K562 (cell line): Measurements from ENCODE around the gene RAB43. TPM values are rescaled to one million over a fixed set of nuclear protein-coding genes. Genes with fewer than 3 reads are reported as not detected.

ENCODE experiments used
- ATAC-seq: fragments of 200-7000 bp; cut with Tn5 transposase; 3 replicates; pipeline ENCODE4 v1.9.1; 2020; ENCODE audit warnings: moderate library complexity
- BruUV-seq: library from RNA; stranded (reverse); fragments of 400-500 nt; replicated peaks from 2 replicates; lab custom pipeline; 2021; lab: Mats Ljungman, UMichigan
- CTCF ChIA-PET: fragments of 300-600 bp; formaldehyde crosslinking; extraction: SDS; loops from one replicate; lab custom pipeline; 2021; ENCODE audit warnings: low intra/inter-chr PET ratio; lab: Yijun Ruan, JAX
- POLR2A ChIA-PET: fragments of 300-600, 350-650 bp; sonication (Branson Sonifier 250); formaldehyde crosslinking; extraction: SDS; loops from one replicate; lab custom pipeline; 2021; ENCODE audit warnings: antibody characterized with exemption, inconsistent platforms; lab: Yijun Ruan, JAX
- DNase-seq, 4 experiments: peaks; one replicate each; pipeline versions ENCODE4 v3.0.0 to v3.0.0-alpha.2; 2011 to 2018; ENCODE audit warnings: low spot score in 3 of 4, mixed read lengths in 3 of 4; ENCODE audit errors: extremely low read depth in 1 of 4
- FAIRE-seq: peaks from 2 replicates; lab custom pipeline; 2011; peaks lifted over from hg19 to GRCh38; lab: Jason Lieb, UNC
- H2AFZ ChIP-seq: 2 replicates; pipeline ENCODE4 v1.6.0; 2011; ENCODE audit warnings: low read depth, low read length, control low read depth, inconsistent platforms
- H3K27ac ChIP-seq: fragments of 200-600 bp; 3 replicates; pipeline ENCODE4 v1.8.0; 2011; ENCODE audit warnings: low read depth, mild to moderate bottlenecking, control low read depth, inconsistent platforms, low read length, moderate library complexity, mixed read lengths; ENCODE audit errors: extremely low read depth
- H3K27me3 ChIP-seq, 2 experiments: fragments of 300-600 bp in 1 of 2; 2 replicates in 1 of 2; 3 replicates in 1 of 2; pipeline versions ENCODE4 v1.6.0 to v1.8.0; 2011; ENCODE audit warnings: inconsistent platforms in 2 of 2, low read length in 2 of 2, mild to moderate bottlenecking in 1 of 2, mixed read lengths in 1 of 2, moderate library complexity in 1 of 2; ENCODE audit not compliant: control insufficient read depth in 2 of 2, insufficient read depth in 2 of 2
- H3K36me3 ChIP-seq: fragments of 300-600 bp; 3 replicates; pipeline ENCODE4 v1.8.0; 2011; ENCODE audit warnings: mild to moderate bottlenecking, low read length, inconsistent platforms; ENCODE audit not compliant: control insufficient read depth, insufficient read depth
- H3K4me1 ChIP-seq, 2 experiments: fragments of 200-600 bp in 1 of 2; replicated peaks in 1 of 2; 2 replicates in 1 of 2; 3 replicates in 1 of 2; pipeline versions ENCODE4 v1.5.1 to v1.8.0; 2011; ENCODE audit warnings: inconsistent platforms in 2 of 2, low read length in 2 of 2, mild to moderate bottlenecking in 1 of 2, mixed read lengths in 1 of 2, moderate library complexity in 1 of 2; ENCODE audit not compliant: control insufficient read depth in 2 of 2, insufficient read depth in 2 of 2
- H3K4me2 ChIP-seq: 2 replicates; pipeline ENCODE4 v1.6.1; 2011; ENCODE audit warnings: low read length, control low read depth, inconsistent platforms, mixed read lengths; ENCODE audit not compliant: insufficient read depth
- H3K4me3 ChIP-seq: fragments of 200-600 bp; sonication (generic), shearing (Covaris generic); 2 replicates; pipeline ENCODE4 v1.5.1; 2016; ENCODE audit warnings: control low read depth, inconsistent platforms
- H3K79me2 ChIP-seq: fragments of 200-600 bp; 3 replicates; pipeline ENCODE4 v1.8.0; 2011; ENCODE audit warnings: low read length, inconsistent platforms; ENCODE audit not compliant: control insufficient read depth, insufficient read depth
- H3K9ac ChIP-seq, 2 experiments: 2 replicates each; pipeline versions ENCODE4 v1.6.0 to v1.6.1; 2011; ENCODE audit warnings: low read depth in 2 of 2, low read length in 2 of 2, control low read depth in 1 of 2, inconsistent platforms in 1 of 2, mild to moderate bottlenecking in 1 of 2, mixed read lengths in 1 of 2; ENCODE audit not compliant: insufficient read depth in 1 of 2
- H3K9me1 ChIP-seq: one replicate; pipeline ENCODE4 v1.6.0; 2011; ENCODE audit warnings: inconsistent platforms, mild to moderate bottlenecking, low read length, moderate library complexity; ENCODE audit not compliant: control insufficient read depth, insufficient read depth
- H3K9me3 ChIP-seq: replicated peaks from 2 replicates; pipeline ENCODE4 v1.5.1; 2011; ENCODE audit warnings: low read depth, low read length, inconsistent platforms; ENCODE audit not compliant: control insufficient read depth, insufficient read depth
- H4K20me1 ChIP-seq: replicated peaks from 2 replicates; pipeline ENCODE4 v1.6.1; 2011; ENCODE audit warnings: low read length, inconsistent platforms, mixed read lengths; ENCODE audit not compliant: control insufficient read depth, insufficient read depth
- CXXC5 ChIP-seq: fragments of 250-450 bp; sonication (Bioruptor Pico); IDR thresholded peaks from 2 replicates; pipeline ENCODE4 v1.8.0; 2022; ENCODE audit warnings: inconsistent platforms, mild to moderate bottlenecking, moderate library complexity
- HDAC3 ChIP-seq: fragments of 450-650 bp; IDR thresholded peaks from 2 replicates; pipeline ENCODE4 v1.6.1; 2018; ENCODE audit warnings: borderline replicate concordance, mild to moderate bottlenecking, moderate library complexity; ENCODE audit not compliant: partially characterized antibody
- NFATC3 ChIP-seq: fragments of 450-650 bp; IDR thresholded peaks from 2 replicates; pipeline ENCODE4 v1.6.1; 2017; ENCODE audit warnings: mild to moderate bottlenecking
- NFXL1 ChIP-seq: fragments of 450-650 bp; formaldehyde crosslinking; IDR thresholded peaks from 2 replicates; pipeline ENCODE4 v1.4.0; 2021; ENCODE audit warnings: mild to moderate bottlenecking
- RBM22 ChIP-seq: fragments of 200-400 bp; formaldehyde crosslinking; IDR thresholded peaks from 2 replicates; pipeline ENCODE4 v1.6.1; 2018; ENCODE audit warnings: low read length, low read depth; ENCODE audit not compliant: poor library complexity, severe bottlenecking
- SNIP1 ChIP-seq: fragments of 450-650 bp; IDR thresholded peaks from 2 replicates; pipeline ENCODE4 v1.7.1; 2017; ENCODE audit warnings: low read depth, mild to moderate bottlenecking
- ZNF778 ChIP-seq: fragments of 450-650 bp; formaldehyde crosslinking; IDR thresholded peaks from 2 replicates; pipeline ENCODE4 v1.4.0; 2020; ENCODE audit warnings: mild to moderate bottlenecking, moderate library complexity
- WGBS: fragments of 100-300 bp; shearing (Covaris generic); methylation state at CpG from one replicate; pipeline ENCODE4 v1.1.6; 2016; ENCODE audit warnings: low coverage, mixed read lengths; ENCODE audit not compliant: insufficient coverage; ENCODE audit errors: missing lambda C conversion rate; 5-methylcytosine and 5-hydroxymethylcytosine counted together
- in situ Hi-C: fragments of 300-500 bp; cut with MboI; formaldehyde crosslinking; loops from 4 replicates; pipeline ENCODE4 v1.15.0; 2018; ENCODE audit warnings: inconsistent platforms, mixed read lengths
- intact Hi-C: fragments of 100-400 bp; cut with micrococcal nuclease; formaldehyde crosslinking; loops from 2 replicates; pipeline ENCODE4 v1.14.2; 2022
- polyA plus RNA-seq, 8 experiments: library from polyadenylated mRNA; depleted of rRNA in 4 of 8; stranded (reverse) in 5 of 8; unstranded in 3 of 8; fragments of >200 nt; fragmentation: Nextera tagmentation in 2 of 8; fragmentation: Illumina TruSeq in 1 of 8; extraction: Ambion mirVana in 2 of 8; extraction: Trizol in 1 of 8; gene quantifications; 2 replicates each; pipeline versions ENCODE4 v1.2.1 to v1.2.3, GENCODE V29; 2011 to 2014; ENCODE audit warnings: inconsistent platforms in 1 of 8, missing spikeins in 1 of 8
- total RNA-seq, 7 experiments: library from RNA; depleted of rRNA in 6 of 7; stranded (reverse); fragments of >200 nt in 6 of 7; fragmentation: Illumina TruSeq in 2 of 7; extraction: Trizol in 2 of 7; gene quantifications; 2 replicates each; pipeline versions ENCODE4 v1.2.1 to v1.2.3, GENCODE V29; 2011 to 2021; ENCODE audit warnings: low replicate concordance in 1 of 7
- TF ChIP-seq, protein P1 (sequence below): fragments of 250-450 bp; sonication (Bioruptor Pico); IDR thresholded peaks from 2 replicates; pipeline ENCODE4 v1.5.0; 2021; ENCODE audit warnings: mild to moderate bottlenecking, moderate library complexity

The RAB43 gene
- total and polyA plus RNA-seq, 9 of the 15 experiments (the other 6 are each of a cell fraction or from before 2014, with no cell fraction given), result 0.04 to 6.8 (median 1.7) TPM; not detected in 2

DNA sequence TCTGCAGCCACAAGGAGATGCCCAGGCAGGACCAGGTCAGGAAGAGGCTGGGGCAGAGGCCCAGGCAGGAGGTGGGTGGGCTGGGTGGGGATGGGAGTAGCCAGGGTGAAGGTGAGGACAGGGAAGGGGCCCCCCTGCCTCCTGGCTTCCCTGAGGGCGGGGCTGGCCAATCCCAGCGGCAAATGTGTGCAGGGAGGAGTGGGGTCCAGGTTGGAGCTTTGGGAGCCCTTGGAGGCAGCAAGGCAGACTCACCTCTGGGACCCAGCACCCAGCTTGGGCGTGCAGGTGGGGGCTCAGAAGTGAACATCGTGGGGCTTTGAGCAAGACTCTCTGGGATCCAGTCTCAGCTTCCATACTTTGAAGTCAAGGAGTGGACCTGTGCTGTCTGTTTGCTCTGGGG lies 35.8 kb downstream of the RAB43 start:
- ATAC-seq, result no peak
- BruUV-seq, result no TSS peak
- CTCF ChIA-PET, result no interaction called here

More for the DNA sequence above, 35.8 kb downstream of the RAB43 start:
- no peaks in the 10 kb centered on the region for H3K9me1 ChIP-seq
- intact Hi-C loops, result loop anchor here (2.0 to 10.0 kb wide), 2 partner anchors 33 to 61 kb away; no protein-coding TSS in a partner anchor
- H3K36me3 ChIP-seq, result no peaks in the 10 kb centered on the region
- H3K4me2 ChIP-seq, result no peak overlapping the region
- H2AFZ ChIP-seq, result no peak overlapping the region
- DNase-seq (no peak), FAIRE-seq (no peak)
- H3K27ac ChIP-seq, result no peak overlapping the region
- 20% methylated on average over 1 of the region's 4 CpGs for WGBS
- peaks cover 6 to 10% of the 10 kb centered on the region in 2 experiments; a peak in 4 of 5 replicates for H3K4me1 ChIP-seq
- H4K20me1 ChIP-seq, result no peaks in the 10 kb centered on the region
- no peaks in the 10 kb centered on the region for H3K27me3 ChIP-seq
- no peaks in the 10 kb centered on the region for H3K79me2 ChIP-seq
- no peak for TF ChIP-seq SNIP1
- no peak for TF ChIP-seq CXXC5 (CRISPR knock-in tag)
- no peak for TF ChIP-seq RBM22
- no peak for TF ChIP-seq ZNF778 (CRISPR knock-in tag)
- TF ChIP-seq, protein P1, sequence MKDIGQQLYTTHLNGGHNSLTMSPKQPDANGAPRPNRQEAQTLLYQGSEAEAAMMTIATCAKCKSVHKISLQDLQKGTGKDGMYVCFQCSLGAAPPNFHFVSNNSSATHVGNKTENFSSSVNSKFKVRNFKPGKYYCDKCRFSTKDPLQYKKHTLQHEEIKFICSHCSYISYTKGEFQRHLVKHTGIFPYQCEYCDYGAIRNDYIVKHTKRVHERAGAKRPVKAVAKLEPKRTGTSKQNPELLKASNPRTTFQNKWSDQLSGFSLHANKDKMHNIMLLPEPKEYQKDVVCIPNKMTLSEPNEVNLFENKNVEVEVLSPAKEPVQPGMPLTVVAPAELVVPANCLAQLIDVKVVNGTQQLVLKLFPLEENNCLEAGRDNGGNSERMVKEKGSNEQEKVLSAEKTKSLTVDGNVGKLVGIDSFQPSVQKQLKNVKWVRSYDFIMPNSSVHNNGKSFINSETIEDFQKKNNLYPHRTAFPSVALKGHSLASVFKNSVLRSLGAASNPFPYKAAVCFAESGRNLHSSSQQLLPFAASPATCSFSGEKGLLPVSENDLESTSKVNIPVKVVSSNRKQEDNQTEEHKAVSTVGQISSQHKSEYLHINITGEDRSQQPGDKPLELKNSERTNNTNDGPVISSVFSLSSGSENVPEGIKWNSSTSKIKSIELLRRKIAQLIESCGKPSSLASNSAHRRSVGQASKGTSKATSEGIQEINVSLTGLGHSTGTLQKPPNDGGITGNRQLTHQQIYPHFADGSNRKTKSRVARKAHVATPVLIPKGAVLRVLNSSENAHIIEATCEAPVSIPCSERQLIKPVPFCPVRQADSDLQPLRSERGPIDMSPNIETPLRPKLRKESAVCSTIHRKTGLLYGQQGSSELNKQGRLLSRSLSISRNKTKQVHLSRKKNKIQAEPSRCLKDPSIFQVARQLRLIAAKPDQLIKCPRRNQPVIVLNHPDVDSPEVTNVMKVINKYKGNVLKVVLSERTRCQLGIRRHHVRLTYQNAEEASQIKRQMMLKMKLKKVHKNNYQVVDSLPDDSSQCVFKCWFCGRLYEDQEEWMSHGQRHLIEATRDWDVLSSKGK (CRISPR knock-in tag), result no peak
- no peak for TF ChIP-seq HDAC3
- TF ChIP-seq NFATC3, result no peak
- TF ChIP-seq NFXL1, result no peak
- in situ Hi-C loops, result loop anchor here (10.0 kb wide), 1 partner anchor 111 kb away; no protein-coding TSS in a partner anchor
- H3K9me3 ChIP-seq, result no peaks in the 10 kb centered on the region
- POLR2A ChIA-PET, result interaction anchor here (1.2 kb wide), 1 partner anchor 16 kb away, joined by 3 read pairs; no protein-coding TSS in a partner anchor
- no peak overlapping the region; a peak in 1 of 4 replicates for H3K9ac ChIP-seq
- H3K4me3 ChIP-seq, result no peak overlapping the region
